Activated CD8-positive, alpha-beta memory T cell treated with anti-CD3 and anti-CD28 coated beads, Interleukin-2, amount 50 U/mL, for 48 hours (primary cell): ENCODE measurements around the gene TFDP3.

Experiments used
- DNase-seq: peaks from one replicate; pipeline ENCODE4 v3.0.0-alpha.2; 2020

The TFDP3 gene

GRCh38 chrX:133185119-133185518 is 33.0 kb downstream of the TFDP3 start:
- DNase-seq: no peak

GRCh38 chrX:133183806-133184205 is 34.3 kb downstream of the TFDP3 start:
- no peak for DNase-seq

DNA sequence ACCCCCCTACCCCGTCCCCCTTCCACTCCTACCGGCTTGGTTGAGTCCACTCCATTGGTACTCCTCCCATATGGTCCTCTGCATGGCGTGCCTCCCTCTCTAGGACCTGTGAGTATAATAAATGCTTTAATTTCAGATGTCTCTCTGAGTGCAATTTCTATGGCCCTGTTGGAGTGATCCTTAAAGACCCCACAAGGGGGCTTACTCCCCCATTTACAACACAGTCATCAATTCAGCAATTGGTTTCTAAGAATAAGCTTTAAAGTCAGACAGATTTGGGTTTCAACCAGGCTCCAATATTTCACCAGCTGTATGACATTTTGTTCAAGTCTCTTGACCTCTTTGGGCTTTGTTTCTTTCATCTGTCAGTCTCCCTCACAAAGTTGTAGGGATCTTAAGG is 38.7 kb downstream of the TFDP3 start:
- DNase-seq: no peak

DNA sequence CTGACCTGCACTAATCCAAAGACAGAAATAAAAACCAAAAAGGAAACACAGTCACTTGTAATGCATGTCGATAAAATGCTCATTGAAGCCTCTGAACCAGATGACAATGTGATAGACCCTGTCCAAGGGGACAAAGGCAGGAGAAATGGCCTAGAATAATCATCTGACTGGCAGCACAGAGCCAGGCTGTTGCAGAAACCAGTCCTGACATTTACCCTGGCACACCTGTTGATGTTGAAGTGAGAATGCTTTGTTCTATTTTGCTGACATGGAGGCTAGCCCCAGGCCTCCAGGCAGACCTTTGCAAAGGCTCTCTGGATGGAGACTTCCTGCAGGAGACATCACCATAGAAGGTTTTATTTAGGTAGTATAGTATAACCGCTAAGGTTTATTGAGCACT is 41.0 kb downstream of the TFDP3 start:
- DNase-seq: no peak

- no peak for DNase-seq
These were observed 42.5 kb downstream of the TFDP3 start for GRCh38 chrX:133175605-133176004.

DNA sequence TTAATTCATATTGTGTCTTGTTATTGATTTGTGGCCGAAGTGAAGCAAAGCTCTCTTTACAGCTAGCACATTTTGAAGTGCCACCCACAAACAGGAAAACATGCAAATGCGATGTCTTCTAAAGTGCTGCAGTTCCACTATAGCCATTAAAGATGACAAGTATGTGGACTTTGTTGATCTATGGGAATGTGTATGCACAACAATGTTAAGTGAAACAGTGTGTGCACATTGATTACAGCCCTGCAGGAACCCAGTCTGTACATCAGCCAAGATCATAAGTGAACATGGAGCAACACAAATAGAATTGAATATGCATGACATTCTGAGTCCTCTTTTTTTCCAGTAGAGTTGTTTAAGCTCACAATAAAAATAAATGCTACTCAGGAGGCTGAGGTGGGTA is 43.0 kb downstream of the TFDP3 start:
- DNase-seq: no peak

- DNase-seq: no peak
These were observed 46.0 kb downstream of the TFDP3 start for GRCh38 chrX:133171962-133172708.
